Measurements from ENCODE around the gene CTNNBL1.

CTNNBL1 gene

GRCh38 chr20:37881601-37882343, 187.9 kb downstream of the CTNNBL1 start:
- no peak for DNase-seq (ENCODE audit: low read depth)
- TF ChIP-seq CTCF (conservative IDR thresholded peaks at IDR 0.05; ENCODE audit: control insufficient read depth, insufficient read depth, low read depth, low read length) = no peak
- H3K4me3 ChIP-seq (ENCODE audit: control insufficient read depth, low read depth, low read length) = no peak overlapping the region

- H3K4me3 ChIP-seq (ENCODE audit: control insufficient read depth, low read depth, low read length) = no peak overlapping the region
- DNase-seq (ENCODE audit: low read depth) = no peak
- TF ChIP-seq CTCF (conservative IDR thresholded peaks at IDR 0.05; ENCODE audit: control insufficient read depth, insufficient read depth, low read depth, low read length) = no peak
Observed at GRCh38 chr20:37882961-37883712, 189.3 kb downstream of the CTNNBL1 start.

GRCh38 chr20:37885042-37885441, 191.2 kb downstream of the CTNNBL1 start:
- DNase-seq (ENCODE audit: low read depth) = no peak
- TF ChIP-seq CTCF (conservative IDR thresholded peaks at IDR 0.05; ENCODE audit: control insufficient read depth, insufficient read depth, low read depth, low read length) = no peak
- H3K4me3 ChIP-seq (ENCODE audit: control insufficient read depth, low read depth, low read length) = no peak overlapping the region

- no peak for TF ChIP-seq CTCF (conservative IDR thresholded peaks at IDR 0.05; ENCODE audit: control insufficient read depth, insufficient read depth, low read depth, low read length)
Observed at GRCh38 chr20:37885593-37886503, 192.0 kb downstream of the CTNNBL1 start.

GRCh38 chr20:37886851-37887297, 193.0 kb downstream of the CTNNBL1 start:
- no peak overlapping the region for H3K4me3 ChIP-seq (ENCODE audit: control insufficient read depth, low read depth, low read length)
- no peak for DNase-seq (ENCODE audit: low read depth)
- no peak for TF ChIP-seq CTCF (conservative IDR thresholded peaks at IDR 0.05; ENCODE audit: control insufficient read depth, insufficient read depth, low read depth, low read length)

More at GRCh38 chr20:37885593-37886503, 192.0 kb downstream of the CTNNBL1 start:
- H3K4me3 ChIP-seq (ENCODE audit: control insufficient read depth, low read depth, low read length) = no peak overlapping the region
- no peak for DNase-seq (ENCODE audit: low read depth)

GRCh38 chr20:37888641-37889040, 194.8 kb downstream of the CTNNBL1 start:
- no peak for TF ChIP-seq CTCF (conservative IDR thresholded peaks at IDR 0.05; ENCODE audit: control insufficient read depth, insufficient read depth, low read depth, low read length)
- H3K4me3 ChIP-seq (ENCODE audit: control insufficient read depth, low read depth, low read length) = no peak overlapping the region
- DNase-seq (ENCODE audit: low read depth) = no peak

All from fibroblast of mammary gland (primary cell).